HepG2 (cell line): ENCODE measurements around the gene PLPP3. TPM values are rescaled to one million over a fixed set of nuclear protein-coding genes. Genes with fewer than 3 reads are reported as not detected.

ENCODE experiments used
- ATAC-seq: fragments of 200-7000 bp; cut with Tn5 transposase; 3 replicates; pipeline ENCODE4 v1.9.1; 2020; ENCODE audit warnings: mild to moderate bottlenecking, moderate library complexity
- BruUV-seq: library from RNA; stranded (reverse); fragments of 400-500 nt; replicated peaks from 2 replicates; lab custom pipeline; 2021; lab: Mats Ljungman, UMichigan
- CTCF ChIA-PET: fragments of 300-600 bp; formaldehyde crosslinking; extraction: SDS; loops from one replicate; lab custom pipeline; 2021; ENCODE audit warnings: low total read pairs, inconsistent platforms, low intra/inter-chr PET ratio; lab: Yijun Ruan, JAX
- POLR2A ChIA-PET: fragments of 350-600 bp; sonication (Branson Sonifier 250); formaldehyde crosslinking; loops from one replicate; lab custom pipeline; 2020; ENCODE audit warnings: antibody characterized with exemption, inconsistent platforms; lab: Yijun Ruan, JAX
- DNase-seq: peaks from one replicate; pipeline ENCODE4 v3.0.0-alpha.2; 2015; ENCODE audit warnings: low spot score
- FAIRE-seq: peaks from 3 replicates; lab custom pipeline; 2011; peaks lifted over from hg19 to GRCh38; lab: Jason Lieb, UNC
- H2AFZ ChIP-seq: one replicate; pipeline ENCODE4 v1.6.1; 2011; ENCODE audit warnings: low read length, inconsistent platforms
- H3K27ac ChIP-seq: fragments of 300-600 bp; 3 replicates; pipeline ENCODE4 v1.8.0; 2011; ENCODE audit warnings: mixed run types, mild to moderate bottlenecking, mixed read lengths, low read length, inconsistent platforms; ENCODE audit not compliant: insufficient read depth; ENCODE audit errors: extremely low read length
- H3K27me3 ChIP-seq, 2 experiments: fragments of 200-600 bp in 1 of 2; 2 replicates in 1 of 2; 3 replicates in 1 of 2; pipeline versions ENCODE4 v1.6.0 to v1.8.0; 2011; ENCODE audit warnings: low read length in 2 of 2, mild to moderate bottlenecking in 2 of 2, moderate library complexity in 2 of 2, inconsistent platforms in 1 of 2; ENCODE audit not compliant: insufficient read depth in 2 of 2, control insufficient read depth in 1 of 2
- H3K36me3 ChIP-seq, 2 experiments: fragments of 200-600 bp in 1 of 2; replicated peaks in 1 of 2; 2 replicates in 1 of 2; 3 replicates in 1 of 2; pipeline versions ENCODE4 v1.5.1 to v1.8.0; 2011; ENCODE audit warnings: low read length in 2 of 2, inconsistent platforms in 1 of 2; ENCODE audit not compliant: insufficient read depth in 2 of 2, control insufficient read depth in 1 of 2
- H3K4me1 ChIP-seq: 2 replicates; pipeline ENCODE4 v1.5.1; 2012; ENCODE audit warnings: low read length, inconsistent platforms; ENCODE audit not compliant: insufficient read depth
- H3K4me2 ChIP-seq: 2 replicates; pipeline ENCODE4 v1.6.0; 2011; ENCODE audit warnings: low read depth, low read length, inconsistent platforms
- H3K4me3 ChIP-seq, 3 experiments: fragments of 200-600 bp in 1 of 3; sonication (generic), shearing (Covaris generic) in 1 of 3; replicated peaks in 1 of 3; 2 replicates each; pipeline ENCODE4 v1.5.1; 2011 to 2016; ENCODE audit warnings: low read length in 3 of 3, inconsistent platforms in 2 of 3, low read depth in 2 of 3, mild to moderate bottlenecking in 2 of 3, control low read depth in 1 of 3, mixed read lengths in 1 of 3; ENCODE audit not compliant: insufficient read depth in 1 of 3
- H3K79me2 ChIP-seq: one replicate; pipeline ENCODE4 v1.6.1; 2011; ENCODE audit warnings: low read length, inconsistent platforms; ENCODE audit not compliant: insufficient read depth
- H3K9ac ChIP-seq: 2 replicates; pipeline ENCODE4 v1.6.0; 2011; ENCODE audit warnings: mild to moderate bottlenecking, low read depth, low read length, inconsistent platforms; ENCODE audit not compliant: insufficient read depth
- H3K9me3 ChIP-seq: 2 replicates; pipeline ENCODE4 v1.5.1; 2012; ENCODE audit warnings: mild to moderate bottlenecking, low read length
- H4K20me1 ChIP-seq: 2 replicates; pipeline ENCODE4 v1.6.0; 2011; ENCODE audit warnings: inconsistent platforms, mild to moderate bottlenecking, low read length, moderate library complexity; ENCODE audit not compliant: insufficient read depth
- ARNT ChIP-seq: fragments of 450-650 bp; IDR thresholded peaks from 2 replicates; pipeline ENCODE4 v1.6.1; 2017
- CC2D1A ChIP-seq: sonication (generic); formaldehyde crosslinking; IDR thresholded peaks from 2 replicates; pipeline ENCODE4 v1.8.1; 2023; ENCODE audit warnings: mild to moderate bottlenecking, missing genetic modification reagents
- HNRNPLL ChIP-seq: fragments of 200-400 bp; formaldehyde crosslinking; IDR thresholded peaks from 2 replicates; pipeline ENCODE4 v1.6.1; 2017; ENCODE audit warnings: mild to moderate bottlenecking, low read depth, low read length; ENCODE audit not compliant: poor library complexity, severe bottlenecking
- KLF6 ChIP-seq: IDR thresholded peaks from 2 replicates; pipeline ENCODE4 v1.8.0; 2016; ENCODE audit warnings: missing biosample characterization, missing genetic modification reagents
- MTERF4 ChIP-seq: sonication (generic); formaldehyde crosslinking; IDR thresholded peaks from 2 replicates; pipeline ENCODE4 v1.8.0; 2023; ENCODE audit warnings: mild to moderate bottlenecking, missing genetic modification reagents
- NR2C2 ChIP-seq: sonication (generic); formaldehyde crosslinking; IDR thresholded peaks from 2 replicates; pipeline ENCODE4 v1.4.0; 2020; ENCODE audit warnings: missing genetic modification reagents, mild to moderate bottlenecking, moderate library complexity, borderline replicate concordance
- PCBP1 ChIP-seq: fragments of 200-400 bp; formaldehyde crosslinking; IDR thresholded peaks from 2 replicates; pipeline ENCODE4 v1.6.1; 2017; ENCODE audit warnings: mild to moderate bottlenecking, low read depth, low read length, borderline replicate concordance
- POLR2A ChIP-seq, 2 experiments: IDR thresholded peaks; 2 replicates each; pipeline ENCODE4 v1.6.1; 2011; ENCODE audit warnings: low read depth in 2 of 2, low read length in 2 of 2, mild to moderate bottlenecking in 1 of 2, moderate library complexity in 1 of 2; ENCODE audit not compliant: insufficient read depth in 1 of 2
- RBM22 ChIP-seq: fragments of 200-400 bp; formaldehyde crosslinking; optimal IDR thresholded peaks from 2 replicates; pipeline ENCODE3; 2017; ENCODE audit warnings: mild to moderate bottlenecking, low read length, moderate library complexity
- RELA ChIP-seq: sonication (generic); formaldehyde crosslinking; IDR thresholded peaks from 2 replicates; pipeline ENCODE4 v1.4.0; 2020; ENCODE audit warnings: missing genetic modification reagents
- RFX5 ChIP-seq: IDR thresholded peaks from 2 replicates; pipeline ENCODE4 v1.6.1; 2011; ENCODE audit warnings: low read depth, low read length, improper control_type of control experiment
- STAG1 ChIP-seq: sonication (generic); formaldehyde crosslinking; IDR thresholded peaks from 2 replicates; pipeline ENCODE4 v1.4.0; 2020; ENCODE audit warnings: missing genetic modification reagents
- ZBTB42 ChIP-seq: sonication (generic); formaldehyde crosslinking; IDR thresholded peaks from 2 replicates; pipeline ENCODE4 v1.5.0; 2020; ENCODE audit warnings: mild to moderate bottlenecking, missing genetic modification reagents
- ZNF17 ChIP-seq: sonication (generic); formaldehyde crosslinking; IDR thresholded peaks from 2 replicates; pipeline ENCODE4 v1.5.0; 2020; ENCODE audit warnings: mild to moderate bottlenecking, missing genetic modification reagents
- ZNF317 ChIP-seq: sonication (generic); formaldehyde crosslinking; IDR thresholded peaks from 2 replicates; pipeline ENCODE4 v1.5.0; 2020; ENCODE audit warnings: mild to moderate bottlenecking, missing genetic modification reagents
- ZNF577 ChIP-seq: sonication (generic); formaldehyde crosslinking; IDR thresholded peaks from 2 replicates; pipeline ENCODE4 v1.4.0; 2020; ENCODE audit warnings: mild to moderate bottlenecking, low read depth, missing genetic modification reagents, borderline replicate concordance
- ZNF674 ChIP-seq: sonication (generic); formaldehyde crosslinking; IDR thresholded peaks from 2 replicates; pipeline ENCODE4 v1.5.0; 2020; ENCODE audit warnings: low read depth, mild to moderate bottlenecking, missing genetic modification reagents
- ZSCAN12 ChIP-seq: sonication (generic); formaldehyde crosslinking; IDR thresholded peaks from 2 replicates; pipeline ENCODE4 v1.9.0; 2021; ENCODE audit warnings: mild to moderate bottlenecking, missing genetic modification reagents
- WGBS: methylation state at CpG from one replicate; pipeline ENCODE4 v1.1.6; 2017; ENCODE audit warnings: low lambda C conversion rate; 5-methylcytosine and 5-hydroxymethylcytosine counted together
- in situ Hi-C: cut with HindIII; loops from 2 replicates; pipeline ENCODE4 v1.10.0; 2017; ENCODE audit warnings: low pct_unique_long_range_greater_than_20kb; ENCODE audit not compliant: extremely low pct_ligation_motif_present
- intact Hi-C: fragments of 100-400 bp; cut with micrococcal nuclease; formaldehyde crosslinking; loops from one replicate; pipeline ENCODE4 v1.10.0; 2022; ENCODE audit not compliant: unreplicated experiment
- polyA plus RNA-seq, 8 experiments: library from polyadenylated mRNA; depleted of rRNA in 3 of 8; stranded (reverse) in 7 of 8; unstranded in 1 of 8; fragments of >200 nt; fragmentation: Illumina TruSeq in 4 of 8; extraction: Trizol in 4 of 8; gene quantifications; 2 replicates each; pipeline versions ENCODE4 v1.2.1 to v1.2.3, GENCODE V29; 2011 to 2016; ENCODE audit warnings: low read depth in 4 of 8, missing spikeins in 1 of 8, mixed read lengths in 1 of 8; ENCODE audit not compliant: insufficient read depth in 1 of 8
- total RNA-seq, 5 experiments: library from RNA; depleted of rRNA; stranded (reverse); fragments of >200 nt; fragmentation: Illumina TruSeq; extraction: Trizol; gene quantifications; 2 replicates each; pipeline ENCODE4 v1.2.3, GENCODE V29; 2016; ENCODE audit warnings: low read depth in 1 of 5
- TF ChIP-seq, protein P1 (sequence below): sonication (generic); formaldehyde crosslinking; IDR thresholded peaks from 2 replicates; pipeline ENCODE4 v1.4.0; 2020; ENCODE audit warnings: missing genetic modification reagents, mild to moderate bottlenecking, borderline replicate concordance

PLPP3 gene
- total and polyA plus RNA-seq, 2 of the 13 experiments (the other 11 are each of a cell fraction or from before 2014, with no cell fraction given), result 49.7 to 65.8 TPM

- no peak for ATAC-seq
- H3K4me1 ChIP-seq, result peaks cover 6% of the 10 kb centered on the region; the same call in 1 of the 2 replicates
- TF ChIP-seq ZSCAN12 (CRISPR knock-in tag), result no peak
- TF ChIP-seq, protein P1, sequence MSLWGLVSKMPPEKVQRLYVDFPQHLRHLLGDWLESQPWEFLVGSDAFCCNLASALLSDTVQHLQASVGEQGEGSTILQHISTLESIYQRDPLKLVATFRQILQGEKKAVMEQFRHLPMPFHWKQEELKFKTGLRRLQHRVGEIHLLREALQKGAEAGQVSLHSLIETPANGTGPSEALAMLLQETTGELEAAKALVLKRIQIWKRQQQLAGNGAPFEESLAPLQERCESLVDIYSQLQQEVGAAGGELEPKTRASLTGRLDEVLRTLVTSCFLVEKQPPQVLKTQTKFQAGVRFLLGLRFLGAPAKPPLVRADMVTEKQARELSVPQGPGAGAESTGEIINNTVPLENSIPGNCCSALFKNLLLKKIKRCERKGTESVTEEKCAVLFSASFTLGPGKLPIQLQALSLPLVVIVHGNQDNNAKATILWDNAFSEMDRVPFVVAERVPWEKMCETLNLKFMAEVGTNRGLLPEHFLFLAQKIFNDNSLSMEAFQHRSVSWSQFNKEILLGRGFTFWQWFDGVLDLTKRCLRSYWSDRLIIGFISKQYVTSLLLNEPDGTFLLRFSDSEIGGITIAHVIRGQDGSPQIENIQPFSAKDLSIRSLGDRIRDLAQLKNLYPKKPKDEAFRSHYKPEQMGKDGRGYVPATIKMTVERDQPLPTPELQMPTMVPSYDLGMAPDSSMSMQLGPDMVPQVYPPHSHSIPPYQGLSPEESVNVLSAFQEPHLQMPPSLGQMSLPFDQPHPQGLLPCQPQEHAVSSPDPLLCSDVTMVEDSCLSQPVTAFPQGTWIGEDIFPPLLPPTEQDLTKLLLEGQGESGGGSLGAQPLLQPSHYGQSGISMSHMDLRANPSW (CRISPR knock-in tag), result no peak
- no peak for TF ChIP-seq STAG1 (CRISPR knock-in tag)
- no peak for TF ChIP-seq RELA (CRISPR knock-in tag)
- no peak for TF ChIP-seq ZNF674 (CRISPR knock-in tag)
- TF ChIP-seq RFX5, result no peak
- TF ChIP-seq PCBP1, result no peak
- TF ChIP-seq HNRNPLL, result no peak
- TF ChIP-seq KLF6 (CRISPR knock-in tag), result no peak
- no peak for TF ChIP-seq POLR2A (IDR thresholded peaks at IDR 0.05; ENCODE audit: insufficient read depth in 1 of 2, low read depth in 2 of 2, low read length in 2 of 2)
- no peak for TF ChIP-seq RBM22
- no peak for TF ChIP-seq NR2C2 (CRISPR knock-in tag)
- no peak for TF ChIP-seq MTERF4 (CRISPR knock-in tag)
- no peak for TF ChIP-seq CC2D1A (CRISPR knock-in tag)
- no peak for TF ChIP-seq ZNF17 (CRISPR knock-in tag)
- no peak for TF ChIP-seq ZNF317 (CRISPR knock-in tag)
- no peak for TF ChIP-seq ARNT
- no peak for TF ChIP-seq ZBTB42 (CRISPR knock-in tag)
- TF ChIP-seq ZNF577 (CRISPR knock-in tag), result no peak
- in situ Hi-C loops, result no loop called here
- ChIA-PET POLR2A (no interaction called here), CTCF (no interaction called here)
- no peak overlapping the region for H3K9ac ChIP-seq
- H3K4me3 ChIP-seq, result no peak overlapping the region
- FAIRE-seq, result no peak
- peaks cover 39 to 82% of the 10 kb centered on the region in 2 experiments for H3K36me3 ChIP-seq
- no peak for DNase-seq
- intact Hi-C loops, result no loop called here
- peaks cover 47% of the 10 kb centered on the region for H3K79me2 ChIP-seq
- BruUV-seq, result no TSS peak
- H2AFZ ChIP-seq, result no peak overlapping the region
- WGBS, result 98% methylated on average over 9 of the region's 11 CpGs
- no peak overlapping the region for H3K4me2 ChIP-seq
- no peaks in the 10 kb centered on the region for H3K9me3 ChIP-seq
- peaks cover 11% of the 10 kb centered on the region for H4K20me1 ChIP-seq
- no peaks in the 10 kb centered on the region for H3K27me3 ChIP-seq
- H3K27ac ChIP-seq, result no peak overlapping the region
Measured at GRCh38 chr1:56524263-56524662, 55.1 kb downstream of the PLPP3 start.
